Measurements from ENCODE around the gene ZBTB24.
A peak's percentile ranks its signal among the peaks of the same experiment; 100 is the strongest.
"Not testable (repeated sequence)": the region's sequence is repeated elsewhere in the genome, so short reads cannot be mapped to it uniquely, and the experiment has no call there.

ZBTB24 gene

GRCh38 chr6:109467696-109468095 lies 15.3 kb downstream of the ZBTB24 start:
- no peak for DNase-seq

- no peak for DNase-seq
Measured at GRCh38 chr6:109466212-109466923, 16.7 kb downstream of the ZBTB24 start.

GRCh38 chr6:109465772-109466171 lies 17.2 kb downstream of the ZBTB24 start:
- DNase-seq = no peak

GRCh38 chr6:109461733-109462526 lies 21.1 kb downstream of the ZBTB24 start:
- DNase-seq = no peak

GRCh38 chr6:109461205-109461604 lies 21.8 kb downstream of the ZBTB24 start:
- not testable (repeated sequence) for DNase-seq

GRCh38 chr6:109460161-109460829 lies 22.7 kb downstream of the ZBTB24 start:
- DNase-seq = no peak

GRCh38 chr6:109458774-109459531 lies 24.1 kb downstream of the ZBTB24 start:
- no peak for DNase-seq

- no peak for DNase-seq
Measured at GRCh38 chr6:109457562-109457996, 25.4 kb downstream of the ZBTB24 start.

GRCh38 chr6:109456710-109457561 lies 26.1 kb downstream of the ZBTB24 start:
- no peak for DNase-seq

GRCh38 chr6:109456111-109456583 lies 26.9 kb downstream of the ZBTB24 start:
- no peak for DNase-seq

GRCh38 chr6:109455437-109456110 lies 27.4 kb downstream of the ZBTB24 start, which contains the start of gene MICAL1:
Gene MICAL1, minus strand, starts transcription at chr6:109455772. Its CDS starts 1,576 bp downstream, at chr6:109454196.
- DNase-seq = peak; percentile 69

- peak; percentile 42 for DNase-seq
Measured at GRCh38 chr6:109454496-109455436, 28.3 kb downstream of the ZBTB24 start.

- DNase-seq = peak; percentile 97
Measured at GRCh38 chr6:109453594-109454495, 29.2 kb downstream of the ZBTB24 start.

GRCh38 chr6:109453156-109453555 lies 29.9 kb downstream of the ZBTB24 start:
- no peak for DNase-seq

- DNase-seq = no peak
Measured at GRCh38 chr6:109452181-109452580, 30.8 kb downstream of the ZBTB24 start.

GRCh38 chr6:109451376-109451775 lies 31.6 kb downstream of the ZBTB24 start:
- no peak for DNase-seq

GRCh38 chr6:109450801-109451200 lies 32.2 kb downstream of the ZBTB24 start:
- DNase-seq = no peak

- no peak for DNase-seq
Measured at GRCh38 chr6:109449795-109450673, 33.0 kb downstream of the ZBTB24 start.
